Esophagus muscularis mucosa (tissue), 4 donors: Measurements from ENCODE around the gene IGSF8. TPM values are rescaled to one million over a fixed set of nuclear protein-coding genes. Genes with fewer than 3 reads are reported as not detected.

ENCODE experiments used
- DNase-seq: peaks from one replicate; pipeline ENCODE4 v3.0.0-alpha.2; 2017; ENCODE audit errors: extremely low spot score
- H3K27ac ChIP-seq, 4 donors: fragments of 200-600 bp; sonication (generic); replicated peaks in 1 of 4; 1 replicate in 3 of 4; 2 replicates in 1 of 4; pipeline ENCODE4 v1.5.1; 2016 to 2019; ENCODE audit warnings: mild to moderate bottlenecking in 1 of 4
- H3K27me3 ChIP-seq, 4 donors: fragments of 200-600 bp; sonication (generic); one replicate each; pipeline versions ENCODE4 v1.5.1 to v1.6.0; 2016 to 2019
- H3K36me3 ChIP-seq, 4 donors: fragments of 200-600 bp; sonication (generic); one replicate each; pipeline ENCODE4 v1.5.1; 2016 to 2019
- H3K4me1 ChIP-seq, 4 donors: fragments of 200-600 bp; sonication (generic); one replicate each; pipeline ENCODE4 v1.5.1; 2016 to 2019
- H3K4me3 ChIP-seq, 4 donors: fragments of 200-600 bp; sonication (generic); 1 replicate in 2 of 4; 2 replicates in 2 of 4; pipeline ENCODE4 v1.5.1; 2016 to 2019; ENCODE audit warnings: mild to moderate bottlenecking in 4 of 4, moderate library complexity in 1 of 4
- H3K9me3 ChIP-seq, 4 donors: fragments of 200-600 bp; sonication (generic); 1 replicate in 3 of 4; 2 replicates in 1 of 4; pipeline ENCODE4 v1.5.1; 2016 to 2019
- EP300 ChIP-seq: sonication (generic); formaldehyde crosslinking; IDR thresholded peaks from one replicate; pipeline ENCODE4 v1.6.1; 2017; ENCODE audit warnings: antibody characterized with exemption
- POLR2A ChIP-seq: fragments of 450-650 bp; IDR thresholded peaks from one replicate; pipeline ENCODE4 v1.6.1; 2017; ENCODE audit warnings: antibody characterized with exemption, moderate library complexity, mild to moderate bottlenecking, low read depth
- POLR2AphosphoS5 ChIP-seq, 2 donors: sonication (generic); formaldehyde crosslinking; IDR thresholded peaks; one replicate each; pipeline ENCODE4 v1.6.1; 2017; ENCODE audit warnings: antibody characterized with exemption in 2 of 2
- WGBS: methylation state at CpG from one replicate; pipeline ENCODE4 v1.1.5; 2018; 5-methylcytosine and 5-hydroxymethylcytosine counted together
- intact Hi-C: fragments of 100-400 bp; cut with DNase I; formaldehyde crosslinking; loops from one replicate; pipeline ENCODE4 v1.15.1; 2023
- total RNA-seq, 4 donors: library from RNA; depleted of rRNA; stranded (reverse); fragments of >200 nt; gene quantifications; one replicate each; pipeline versions ENCODE4 v1.1.0 to v1.2.1, GENCODE V29; 2016
- TF ChIP-seq, protein P1 (sequence below), 3 experiments: fragments of 200-600 bp in 2 of 3; fragments of 450-650 bp in 1 of 3; sonication (generic) in 2 of 3; IDR thresholded peaks; one replicate each; pipeline ENCODE4 v1.5.1; 2017 to 2019; ENCODE audit warnings: antibody characterized with exemption in 3 of 3, mild to moderate bottlenecking in 2 of 3, moderate library complexity in 1 of 3

The IGSF8 gene
- total RNA-seq, 4 donors from 2014 or later: 12.0 to 27.0 (median 21.9) TPM

DNA sequence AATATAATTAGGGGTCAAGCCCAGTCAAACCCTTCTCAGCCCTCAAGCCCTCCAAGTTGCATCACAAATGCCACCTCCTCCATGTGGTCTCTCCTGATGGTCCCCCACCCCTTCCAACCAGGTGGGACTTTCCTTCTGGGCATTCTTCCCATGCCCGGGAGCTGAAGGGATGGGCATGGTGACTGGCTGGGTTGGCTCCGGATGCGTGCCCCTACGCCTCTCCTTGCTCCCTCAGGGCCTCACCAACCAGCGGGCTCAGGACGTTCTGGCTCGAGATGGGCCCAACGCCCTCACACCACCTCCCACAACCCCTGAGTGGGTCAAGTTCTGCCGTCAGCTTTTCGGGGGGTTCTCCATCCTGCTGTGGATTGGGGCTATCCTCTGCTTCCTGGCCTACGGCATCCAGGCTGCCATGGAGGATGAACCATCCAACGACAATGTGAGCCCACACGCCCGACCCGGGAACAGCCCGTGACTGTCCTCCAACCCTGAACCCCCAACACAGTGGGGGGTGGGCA, 24.6 kb upstream of the IGSF8 start:
- peak overlapping the region; percentile 71 to 87 (median 84) for H3K27ac ChIP-seq
- H3K27me3 ChIP-seq: no peaks in the 10 kb centered on the region
- intact Hi-C loops: no loop called here
- WGBS: 89% methylated on average over 16 of the region's 16 CpGs
- peaks cover 62 to 99% (median 83%) of the 10 kb centered on the region in 4 donors for H3K4me1 ChIP-seq
- peaks cover 9 to 65% (median 58%) of the 10 kb centered on the region in 4 donors for H3K36me3 ChIP-seq
- DNase-seq: no peak
- H3K4me3 ChIP-seq: no peak overlapping the region
- TF ChIP-seq, protein P1, sequence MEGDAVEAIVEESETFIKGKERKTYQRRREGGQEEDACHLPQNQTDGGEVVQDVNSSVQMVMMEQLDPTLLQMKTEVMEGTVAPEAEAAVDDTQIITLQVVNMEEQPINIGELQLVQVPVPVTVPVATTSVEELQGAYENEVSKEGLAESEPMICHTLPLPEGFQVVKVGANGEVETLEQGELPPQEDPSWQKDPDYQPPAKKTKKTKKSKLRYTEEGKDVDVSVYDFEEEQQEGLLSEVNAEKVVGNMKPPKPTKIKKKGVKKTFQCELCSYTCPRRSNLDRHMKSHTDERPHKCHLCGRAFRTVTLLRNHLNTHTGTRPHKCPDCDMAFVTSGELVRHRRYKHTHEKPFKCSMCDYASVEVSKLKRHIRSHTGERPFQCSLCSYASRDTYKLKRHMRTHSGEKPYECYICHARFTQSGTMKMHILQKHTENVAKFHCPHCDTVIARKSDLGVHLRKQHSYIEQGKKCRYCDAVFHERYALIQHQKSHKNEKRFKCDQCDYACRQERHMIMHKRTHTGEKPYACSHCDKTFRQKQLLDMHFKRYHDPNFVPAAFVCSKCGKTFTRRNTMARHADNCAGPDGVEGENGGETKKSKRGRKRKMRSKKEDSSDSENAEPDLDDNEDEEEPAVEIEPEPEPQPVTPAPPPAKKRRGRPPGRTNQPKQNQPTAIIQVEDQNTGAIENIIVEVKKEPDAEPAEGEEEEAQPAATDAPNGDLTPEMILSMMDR (IDR thresholded peaks at IDR 0.05): no peak
- no peak for TF ChIP-seq POLR2AphosphoS5 (IDR thresholded peaks at IDR 0.05)
- H3K9me3 ChIP-seq: no peaks in the 10 kb centered on the region

DNA sequence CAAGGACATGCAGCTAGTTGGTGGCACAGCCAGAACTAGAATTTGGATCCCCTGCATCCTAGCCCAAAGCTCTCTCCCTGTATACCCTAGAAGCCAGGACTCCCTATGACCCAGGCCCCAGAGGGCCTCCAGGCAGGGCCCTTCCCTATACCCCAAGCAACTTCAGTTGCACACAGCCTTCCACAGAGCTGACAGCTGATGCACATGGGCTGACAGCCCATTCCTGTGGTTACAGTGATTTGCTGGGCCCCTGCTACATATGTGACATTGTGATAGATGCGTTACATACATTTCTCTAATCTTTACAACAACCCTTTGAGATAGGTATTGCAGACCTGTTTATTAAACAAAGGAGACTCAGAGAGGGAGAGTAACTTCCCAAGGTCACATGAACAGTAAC, 23.0 kb upstream of the IGSF8 start:
- H3K4me3 ChIP-seq: no peak overlapping the region
- TF ChIP-seq POLR2AphosphoS5 (IDR thresholded peaks at IDR 0.05) (no peak), EP300 (no peak), POLR2A (no peak)
- TF ChIP-seq, protein P1 (IDR thresholded peaks at IDR 0.05): no peak
- peaks cover 0 to 54% (median 43%) of the 10 kb centered on the region in 4 donors for H3K36me3 ChIP-seq
- DNase-seq: no peak
- H3K4me1 ChIP-seq: peaks cover 54 to 94% (median 85%) of the 10 kb centered on the region in 4 donors
- H3K27ac ChIP-seq: peak overlapping the region in 3 of 4 donors; percentile 22 to 41 (median 36)
- intact Hi-C loops: no loop called here
- WGBS: 94% methylated on average over 1 of the region's 1 CpG
- no peaks in the 10 kb centered on the region for H3K9me3 ChIP-seq
- H3K27me3 ChIP-seq: peaks cover 0 to under 1% (median 0%) of the 10 kb centered on the region in 4 donors

DNA sequence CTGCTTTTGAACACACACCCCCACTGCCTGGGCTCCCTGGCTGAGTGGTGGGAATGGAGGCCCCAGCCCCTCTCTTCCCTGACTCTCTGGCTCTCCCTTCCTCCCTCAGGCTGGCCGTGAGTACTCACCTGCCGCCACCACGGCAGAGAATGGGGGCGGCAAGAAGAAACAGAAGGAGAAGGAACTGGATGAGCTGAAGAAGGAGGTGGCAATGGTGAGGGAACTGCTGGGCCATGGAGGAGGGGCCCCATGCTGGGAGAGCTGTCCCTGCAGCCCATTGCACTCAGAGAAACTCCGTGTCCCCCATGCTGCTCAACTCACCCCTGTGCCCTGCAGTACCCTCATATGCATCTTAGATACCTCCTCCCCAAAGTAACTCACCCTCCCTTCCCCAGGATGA, 22.4 kb upstream of the IGSF8 start:
- no peak for DNase-seq
- H3K27me3 ChIP-seq: peaks cover 0 to 4% (median 0%) of the 10 kb centered on the region in 4 donors
- no peak overlapping the region for H3K4me3 ChIP-seq
- H3K4me1 ChIP-seq: peaks cover 51 to 91% (median 85%) of the 10 kb centered on the region in 4 donors
- H3K9me3 ChIP-seq: no peaks in the 10 kb centered on the region
- TF ChIP-seq, protein P1 (IDR thresholded peaks at IDR 0.05): no peak
- TF ChIP-seq POLR2AphosphoS5 (IDR thresholded peaks at IDR 0.05) (no peak), EP300 (no peak), POLR2A (no peak)
- peaks cover 0 to 51% (median 38%) of the 10 kb centered on the region in 4 donors for H3K36me3 ChIP-seq
- 97% methylated on average over 5 of the region's 5 CpGs for WGBS
- intact Hi-C loops: no loop called here
- peak overlapping the region; percentile 15 to 41 (median 29) for H3K27ac ChIP-seq

DNA sequence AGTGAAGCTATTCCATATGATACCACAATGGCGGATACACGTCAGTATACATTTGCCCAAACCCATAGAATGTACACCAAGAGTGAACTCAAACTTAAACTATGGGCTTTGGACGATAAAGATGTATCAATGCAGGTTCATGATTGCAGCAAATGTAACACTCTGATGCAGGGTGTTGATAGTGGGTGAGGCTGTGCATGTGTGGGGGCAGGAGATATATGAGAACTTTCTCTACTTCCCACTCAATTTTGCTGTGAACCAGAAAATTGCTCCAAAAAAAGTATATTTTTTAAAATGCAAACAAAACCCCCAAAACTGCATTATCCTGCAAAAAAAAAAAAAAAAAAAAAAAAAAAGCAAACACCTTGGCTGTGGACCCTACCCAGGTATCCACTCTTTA, 20.5 kb upstream of the IGSF8 start:
- intact Hi-C loops: no loop called here
- Histone ChIP-seq H3K9me3 (no peaks in the 10 kb centered on the region), H3K36me3 (peaks cover 0 to 34% (median 25%) of the 10 kb centered on the region in 4 donors), H3K4me3 (peak overlapping the region in 2 of 4 donors; percentile 52 to 70), H3K27me3 (peaks cover 0 to 4% (median 0%) of the 10 kb centered on the region in 4 donors), H3K4me1 (peaks cover 50 to 91% (median 82%) of the 10 kb centered on the region in 4 donors), H3K27ac (peak overlapping the region in 3 of 4 donors; percentile 85 to 95 (median 89))
- TF ChIP-seq POLR2A: no peak
- TF ChIP-seq POLR2AphosphoS5 (IDR thresholded peaks at IDR 0.05): no peak
- TF ChIP-seq EP300: no peak
- TF ChIP-seq, protein P1 (IDR thresholded peaks at IDR 0.05): no peak
- no peak for DNase-seq
- WGBS: 89% methylated on average over 3 of the region's 3 CpGs
